SKM-1 (cell line): ENCODE results near the gene PIGN.
"Not testable (repeated sequence)": the region's sequence is repeated elsewhere in the genome, so short reads cannot be mapped to it uniquely, and the experiment has no call there.

Source experiments
- DNase-seq: peaks from one replicate; lab custom pipeline; 2025; ENCODE audit not compliant: unreplicated experiment; lab: John Stamatoyannopoulos, UW

The PIGN gene

DNA sequence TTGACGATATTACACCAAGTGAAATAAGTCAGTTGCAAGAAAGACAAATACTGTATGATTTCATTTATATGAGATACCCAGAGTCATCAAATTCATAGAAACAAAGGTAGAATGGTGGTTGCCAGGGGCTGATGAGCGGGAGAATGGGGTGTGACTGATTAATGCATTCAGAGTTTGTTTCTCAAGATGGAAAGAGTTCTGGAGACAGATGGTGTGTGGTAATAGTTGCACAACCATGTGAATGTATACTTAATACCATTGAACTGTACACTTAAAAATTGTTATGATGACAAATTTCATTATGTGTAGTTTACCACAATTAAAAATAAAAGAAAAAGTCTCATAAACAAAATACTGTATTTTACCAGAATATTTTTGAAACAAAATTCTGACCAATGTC, 117.3 kb downstream of the PIGN start:
- no peak for DNase-seq

DNA sequence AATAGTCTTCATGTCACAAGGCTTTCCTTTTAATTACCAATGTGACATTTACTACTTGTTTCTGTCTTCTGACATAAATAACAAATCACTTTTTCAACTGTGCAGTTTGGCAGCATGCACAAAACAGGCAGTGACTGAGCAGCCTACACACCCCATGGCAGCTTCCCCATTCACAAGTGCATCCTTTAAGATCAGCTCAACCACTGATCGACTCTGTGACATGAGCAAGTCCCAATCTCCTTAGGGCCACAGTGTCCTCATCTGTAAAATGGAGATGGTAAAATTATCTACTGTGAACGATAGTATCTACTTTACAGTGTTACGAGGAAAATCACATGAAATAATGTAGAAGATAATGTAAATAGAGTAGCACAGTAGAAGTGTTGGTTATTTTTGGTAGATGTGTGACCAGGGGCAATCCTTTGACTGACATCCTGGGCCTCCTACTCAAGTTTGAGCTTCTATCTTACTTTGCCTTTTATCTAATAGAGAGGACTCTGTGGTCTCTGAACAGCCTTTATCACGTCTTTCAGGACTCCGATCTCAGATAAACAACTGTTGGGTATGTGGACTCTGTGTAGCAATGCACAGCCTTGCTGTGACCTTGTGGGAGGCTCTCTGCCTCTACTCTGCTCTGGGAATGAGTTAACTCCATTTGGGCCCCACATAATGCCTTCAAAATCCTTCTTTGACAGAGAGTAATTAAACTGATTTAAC, 120.6 kb downstream of the PIGN start:
- no peak for DNase-seq

GRCh38 chr18:62064361-62064760, 122.5 kb downstream of the PIGN start:
- no peak for DNase-seq

DNA sequence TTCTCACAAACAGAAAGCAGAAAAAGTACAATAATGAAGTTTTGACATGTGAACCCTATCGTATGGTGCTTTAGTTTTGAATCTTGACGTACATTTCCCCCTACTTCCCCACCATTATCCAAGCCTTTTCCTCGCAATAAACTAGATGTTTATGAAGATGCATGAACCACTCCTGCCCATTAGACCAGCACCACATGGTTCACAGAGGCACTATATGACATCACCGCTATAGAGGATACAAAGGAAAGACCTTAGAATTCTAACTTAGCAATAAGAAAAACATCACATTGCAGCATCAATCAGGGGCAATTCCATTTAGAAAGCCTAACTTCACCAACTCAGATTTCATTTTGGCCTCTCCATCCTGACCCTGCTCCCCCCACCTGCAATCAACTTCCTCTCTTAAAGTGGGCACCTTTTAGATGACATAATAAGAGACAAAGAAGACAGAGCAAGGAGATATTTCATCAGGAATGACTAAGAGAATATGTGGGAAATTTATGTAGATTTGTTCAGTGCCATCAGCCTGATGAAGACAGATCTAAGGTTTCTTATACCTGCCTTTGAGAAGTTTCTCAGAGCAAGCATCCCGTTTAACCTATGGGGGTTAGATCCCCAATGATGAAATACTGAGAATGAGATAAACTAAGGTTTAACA, 124.9 kb downstream of the PIGN start:
- no peak for DNase-seq

- no peak for DNase-seq
Measured at GRCh38 chr18:62060820-62061219, 126.0 kb downstream of the PIGN start.

DNA sequence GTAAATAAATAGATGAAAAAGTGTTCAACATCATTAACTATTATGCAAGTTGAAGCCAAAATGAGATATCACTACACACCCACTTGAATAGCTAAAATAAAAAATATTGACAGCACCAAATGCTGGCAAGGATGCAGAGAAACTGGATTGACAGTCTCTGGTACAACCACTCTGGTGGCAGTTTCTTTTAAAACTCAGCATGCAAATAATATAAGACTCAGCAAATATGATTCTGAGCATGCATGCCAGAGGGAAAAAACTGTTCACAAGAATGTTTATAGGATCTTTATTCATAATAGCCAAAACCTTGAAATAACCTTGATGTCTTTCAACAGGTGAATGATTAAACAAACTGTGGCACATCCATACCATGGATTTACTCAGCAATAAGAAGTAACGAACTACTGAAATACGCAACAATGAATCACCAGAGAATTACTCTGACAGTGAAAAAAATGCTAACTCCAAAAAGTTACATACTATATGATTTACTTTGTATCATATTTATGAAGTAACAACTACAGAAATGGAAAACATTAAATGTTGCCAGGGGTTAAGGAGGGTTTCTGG, 131.8 kb downstream of the PIGN start:
- DNase-seq: no peak

GRCh38 chr18:62048279-62048678, 138.6 kb downstream of the PIGN start:
- DNase-seq: no peak

GRCh38 chr18:62045316-62045715, 141.5 kb downstream of the PIGN start:
- no peak for DNase-seq

- DNase-seq: no peak
Measured at GRCh38 chr18:62044490-62045000, 142.3 kb downstream of the PIGN start.

DNA sequence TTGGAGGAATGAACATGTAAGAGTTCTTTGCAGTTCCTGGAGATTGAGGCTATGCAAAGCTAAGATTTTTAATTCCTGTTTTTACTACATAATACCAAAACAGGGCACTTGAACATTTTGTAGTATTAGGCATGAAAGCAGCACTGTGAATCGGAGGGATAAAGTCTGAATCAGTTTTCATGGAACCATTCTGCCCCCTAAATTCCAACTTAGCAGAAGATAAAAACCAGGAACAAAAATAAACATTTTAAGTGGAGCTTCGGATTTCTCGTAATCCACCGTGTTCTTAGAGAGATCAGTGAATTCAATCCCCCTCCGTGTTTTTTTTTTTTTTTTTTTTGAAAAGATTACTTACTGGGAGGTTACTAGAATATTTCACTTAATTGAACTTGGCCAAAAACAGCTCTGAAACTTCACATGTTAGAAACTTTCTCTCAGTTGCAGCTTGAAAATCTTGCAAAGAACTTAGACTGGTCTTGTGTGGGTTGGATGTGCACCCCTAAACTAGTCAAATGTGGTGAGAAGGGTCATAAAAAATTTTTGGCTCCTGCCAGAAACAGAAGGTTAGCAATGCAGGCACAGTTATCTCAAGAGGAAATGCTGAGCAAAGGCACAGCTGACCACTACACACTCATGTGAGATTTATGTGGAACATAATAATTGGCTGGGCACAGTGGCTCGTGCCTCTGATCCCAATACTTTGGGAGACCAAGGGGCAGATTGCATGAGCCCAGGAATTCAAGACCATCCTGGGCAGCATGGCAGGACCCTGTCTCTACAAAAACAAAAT, 148.7 kb downstream of the PIGN start:
- DNase-seq: no peak

- DNase-seq: no peak
Measured at GRCh38 chr18:62037012-62037742, 149.7 kb downstream of the PIGN start.

GRCh38 chr18:62034286-62034685, 152.6 kb downstream of the PIGN start:
- not testable (repeated sequence) for DNase-seq

DNA sequence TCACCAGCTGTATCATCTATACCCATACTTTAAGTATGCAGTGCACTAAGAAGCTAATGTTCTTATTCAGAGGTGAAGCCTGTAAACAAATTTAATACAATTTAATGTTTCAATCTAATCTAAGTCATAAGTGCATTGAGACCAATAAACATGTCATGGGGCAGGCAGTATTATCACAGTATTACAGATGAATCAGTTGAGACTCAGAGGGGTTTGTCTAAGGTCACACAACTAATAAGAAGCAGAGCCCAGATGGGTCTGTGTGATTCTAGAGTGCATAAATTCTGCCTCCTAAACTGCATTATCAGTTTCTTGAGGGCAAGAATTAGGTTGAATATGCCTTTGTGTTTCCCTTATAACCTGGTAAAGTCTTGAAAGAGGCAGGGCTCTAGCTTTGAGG, 153.1 kb downstream of the PIGN start:
- no peak for DNase-seq

DNA sequence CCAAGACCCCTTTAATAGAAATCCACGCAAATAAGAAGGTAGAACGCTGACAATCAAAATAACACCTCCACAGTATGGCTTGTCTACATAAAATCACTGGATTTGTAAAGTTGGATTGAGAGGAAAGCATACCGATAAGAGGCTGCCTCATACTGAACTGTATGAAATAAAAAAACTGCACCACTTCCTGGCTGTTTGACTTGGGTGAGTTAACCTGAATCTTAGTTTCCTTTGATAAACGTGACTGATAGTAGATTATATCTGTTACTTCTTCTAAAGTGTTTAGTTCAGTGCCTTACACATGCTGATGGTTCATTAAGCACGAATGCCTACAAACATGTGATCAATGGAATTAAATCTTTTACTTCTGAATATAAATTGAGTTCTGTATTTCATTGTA, 153.6 kb downstream of the PIGN start:
- no peak for DNase-seq

DNA sequence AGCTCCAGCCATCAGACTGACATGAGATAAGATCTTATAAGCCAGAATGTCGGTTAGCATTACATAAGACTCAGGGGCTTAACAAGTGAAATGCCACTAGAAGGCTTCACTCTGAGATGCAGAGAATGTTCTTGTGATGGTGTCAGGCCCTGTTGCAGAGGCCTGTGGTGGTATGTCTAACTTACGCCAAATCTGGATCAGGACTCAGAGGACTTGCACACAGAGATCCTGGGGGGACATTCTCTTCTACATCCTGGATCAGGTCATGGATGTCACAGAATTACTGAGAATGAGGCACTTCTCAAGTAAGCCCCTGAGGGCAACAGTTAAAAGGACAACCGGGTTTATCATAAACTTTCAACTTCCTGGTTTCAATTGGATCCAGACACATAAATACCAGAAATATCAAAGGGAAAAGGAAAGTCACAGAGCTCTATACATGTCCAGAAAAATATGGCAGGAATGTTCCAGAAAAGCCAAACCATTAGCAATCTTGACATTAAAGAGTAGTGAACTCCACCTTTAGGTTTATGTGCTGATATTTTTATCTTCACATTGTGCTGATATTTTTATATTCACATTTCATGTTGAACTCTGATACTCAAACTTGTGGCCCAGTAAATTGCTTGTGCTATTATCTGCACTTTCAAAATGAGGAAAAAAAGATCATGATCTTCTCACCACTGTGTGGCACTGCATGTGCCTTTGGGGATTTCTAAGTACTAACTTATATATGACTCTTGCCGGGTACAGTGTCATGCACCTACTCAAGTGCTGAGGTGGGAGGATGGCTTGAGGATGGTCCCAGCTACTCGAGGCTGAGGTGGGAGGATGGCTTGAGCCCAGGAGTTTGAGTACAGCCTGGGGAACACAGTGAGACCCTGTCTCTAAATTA, 156.5 kb downstream of the PIGN start:
- no peak for DNase-seq

DNA sequence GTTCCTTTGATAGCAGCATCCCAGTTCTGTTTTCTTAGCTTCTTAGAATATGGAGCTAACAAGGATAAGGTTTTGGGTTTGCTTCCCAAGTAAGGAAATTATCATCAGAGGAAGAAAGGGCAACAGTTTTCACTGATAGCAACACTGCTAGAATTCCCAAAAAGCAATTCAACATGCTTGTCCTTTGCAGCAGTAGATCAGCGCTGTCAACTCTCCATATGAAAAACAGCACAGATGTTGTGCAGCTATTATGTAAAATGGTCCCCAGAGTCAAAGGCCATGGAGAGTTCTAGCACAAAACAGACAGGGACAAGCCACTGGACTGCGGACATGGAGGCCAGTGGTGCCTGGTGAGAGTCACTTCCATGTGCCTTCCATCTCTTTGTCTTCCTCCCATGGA, 158.1 kb downstream of the PIGN start:
- DNase-seq: no peak

- DNase-seq: no peak
Measured at GRCh38 chr18:62027914-62028520, 158.8 kb downstream of the PIGN start.

DNA sequence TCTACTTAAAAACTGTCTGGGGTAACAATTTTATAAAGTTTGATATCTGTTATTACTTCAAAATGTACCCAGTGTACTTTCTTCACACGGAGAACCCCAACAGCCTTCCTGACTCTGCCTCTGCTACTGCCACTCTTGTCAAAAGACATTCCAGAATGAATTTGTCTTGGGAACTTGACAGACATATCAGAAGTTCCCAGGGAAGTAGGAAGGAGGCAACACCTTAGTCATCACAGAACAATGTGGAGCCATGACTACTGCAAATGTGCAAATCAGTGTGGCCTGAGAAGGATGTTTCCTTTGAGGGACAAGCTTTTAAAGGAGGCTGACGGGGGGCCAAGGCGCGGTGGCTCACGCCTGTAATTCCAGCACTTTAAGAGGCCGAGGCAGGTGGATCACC, 160.3 kb downstream of the PIGN start:
- no peak for DNase-seq

DNA sequence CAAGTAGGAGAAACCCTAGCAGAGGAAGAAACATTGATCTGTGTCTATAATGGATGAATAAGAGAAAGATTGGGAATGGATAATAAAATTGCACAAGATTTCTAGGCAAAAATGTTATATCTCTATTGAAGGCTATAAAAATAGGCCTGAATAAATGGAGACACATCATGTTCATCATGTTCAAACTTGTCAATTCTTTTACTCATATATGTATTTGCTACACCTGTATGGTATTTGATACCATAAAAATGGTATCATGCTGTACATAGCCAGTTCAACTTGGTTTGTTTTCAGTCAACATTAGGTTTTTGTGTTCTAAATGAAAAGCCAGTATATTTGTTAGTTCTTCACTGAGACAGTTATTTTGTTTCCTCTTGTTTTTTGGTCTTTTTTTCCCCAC, 161.9 kb downstream of the PIGN start:
- no peak for DNase-seq
